H9 (cell line): ENCODE measurements around the gene HTRA1. TPM values are rescaled to one million over a fixed set of nuclear protein-coding genes. Genes with fewer than 3 reads are reported as not detected.

Source experiments
- DNase-seq: peaks from one replicate; pipeline ENCODE4 v3.0.0-alpha.2; 2017
- H2AFZ ChIP-seq: one replicate; pipeline ENCODE4 v1.6.1; 2013; ENCODE audit warnings: mild to moderate bottlenecking, low read length, control low read depth, moderate library complexity
- H2AK5ac ChIP-seq: 2 replicates; pipeline ENCODE4 v1.6.1; 2013; ENCODE audit warnings: low read length, control low read depth, mixed read lengths; ENCODE audit not compliant: insufficient read length
- H2BK120ac ChIP-seq: one replicate; pipeline ENCODE4 v1.6.1; 2013; ENCODE audit warnings: low read depth, mild to moderate bottlenecking, low read length, control low read depth, inconsistent platforms; ENCODE audit not compliant: poor library complexity, severe bottlenecking
- H2BK12ac ChIP-seq: 2 replicates; pipeline ENCODE4 v1.6.1; 2013; ENCODE audit warnings: low read length, control low read depth, mixed read lengths, low read depth; ENCODE audit not compliant: insufficient read length
- H2BK15ac ChIP-seq: 2 replicates; pipeline ENCODE4 v1.6.1; 2013; ENCODE audit warnings: low read depth, low read length, control low read depth
- H2BK20ac ChIP-seq: one replicate; pipeline ENCODE4 v1.6.1; 2013; ENCODE audit warnings: low read depth, mild to moderate bottlenecking, low read length, control low read depth, inconsistent platforms; ENCODE audit not compliant: poor library complexity, severe bottlenecking
- H2BK5ac ChIP-seq: 2 replicates; pipeline ENCODE4 v1.6.1; 2013; ENCODE audit warnings: low read length, control low read depth, mixed read lengths; ENCODE audit not compliant: insufficient read length
- H3K14ac ChIP-seq: 2 replicates; pipeline ENCODE4 v1.6.1; 2013; ENCODE audit warnings: low read length, control low read depth; ENCODE audit not compliant: insufficient read depth
- H3K18ac ChIP-seq: 2 replicates; pipeline ENCODE4 v1.6.1; 2013; ENCODE audit warnings: low read depth, mild to moderate bottlenecking, mixed read lengths, low read length, control low read depth; ENCODE audit not compliant: insufficient read length
- H3K23ac ChIP-seq: 2 replicates; pipeline ENCODE4 v1.6.1; 2013; ENCODE audit warnings: low read length, control low read depth, mixed read lengths, low read depth; ENCODE audit not compliant: insufficient read length
- H3K23me2 ChIP-seq: 2 replicates; pipeline ENCODE4 v1.6.1; 2013; ENCODE audit warnings: low read depth, mild to moderate bottlenecking, mixed read lengths, low read length, control low read depth; ENCODE audit not compliant: insufficient read length, poor library complexity, severe bottlenecking
- H3K27ac ChIP-seq: 2 replicates; pipeline ENCODE4 v1.5.1; 2013; ENCODE audit warnings: low read length, control low read depth, mixed read lengths, low read depth; ENCODE audit not compliant: insufficient read length
- H3K27me3 ChIP-seq: 2 replicates; pipeline ENCODE4 v1.6.1; 2013; ENCODE audit warnings: low read length, control low read depth, inconsistent platforms; ENCODE audit not compliant: insufficient read depth
- H3K4ac ChIP-seq: 2 replicates; pipeline ENCODE4 v1.6.1; 2013; ENCODE audit warnings: low read depth, mild to moderate bottlenecking, control low read depth, inconsistent platforms, low read length, moderate library complexity
- H3K4me1 ChIP-seq: 2 replicates; pipeline ENCODE4 v1.6.1; 2013; ENCODE audit warnings: low read length, control low read depth, inconsistent platforms; ENCODE audit not compliant: insufficient read depth
- H3K4me2 ChIP-seq: 2 replicates; pipeline ENCODE4 v1.6.1; 2013; ENCODE audit warnings: low read length, control low read depth, mixed read lengths; ENCODE audit not compliant: insufficient read length, insufficient read depth
- H3K56ac ChIP-seq: 2 replicates; pipeline ENCODE4 v1.6.1; 2013; ENCODE audit warnings: low read depth, mild to moderate bottlenecking, mixed read lengths, low read length, control low read depth; ENCODE audit not compliant: insufficient read length
- H3K79me1 ChIP-seq: 2 replicates; pipeline ENCODE4 v1.6.1; 2013; ENCODE audit warnings: low read depth, mild to moderate bottlenecking, moderate library complexity, low read length, control low read depth, inconsistent platforms; ENCODE audit not compliant: insufficient read depth, poor library complexity, severe bottlenecking
- H3K79me2 ChIP-seq: 2 replicates; pipeline ENCODE4 v1.6.1; 2013; ENCODE audit warnings: low read length, control low read depth, inconsistent platforms; ENCODE audit not compliant: insufficient read depth
- H3K9ac ChIP-seq: 2 replicates; pipeline ENCODE4 v1.6.1; 2013; ENCODE audit warnings: low read length, control low read depth, mixed read lengths; ENCODE audit not compliant: insufficient read length; ENCODE audit errors: extremely low read depth
- H3K9me3 ChIP-seq: one replicate; pipeline ENCODE4 v1.6.1; 2013; ENCODE audit warnings: low read depth, low read length, inconsistent platforms; ENCODE audit not compliant: control insufficient read depth
- H3T11ph ChIP-seq: one replicate; pipeline ENCODE4 v1.6.1; 2013; ENCODE audit warnings: mild to moderate bottlenecking, low read length, control low read depth, inconsistent platforms
- H4K20me1 ChIP-seq: one replicate; pipeline ENCODE4 v1.6.1; 2013; ENCODE audit not compliant: control insufficient read depth, insufficient read length, insufficient read depth
- H4K5ac ChIP-seq: 2 replicates; pipeline ENCODE4 v1.6.1; 2013; ENCODE audit warnings: low read depth, mild to moderate bottlenecking, mixed read lengths, low read length, control low read depth; ENCODE audit not compliant: insufficient read length
- H4K8ac ChIP-seq: replicated peaks from 2 replicates; pipeline ENCODE4 v1.6.1; 2013; ENCODE audit warnings: low read length, control low read depth, mixed read lengths, low read depth; ENCODE audit not compliant: insufficient read length
- H4K91ac ChIP-seq: 2 replicates; pipeline ENCODE4 v1.6.1; 2013; ENCODE audit warnings: low read depth, mild to moderate bottlenecking, moderate library complexity, mixed read lengths, low read length, control low read depth; ENCODE audit not compliant: insufficient read length
- H3K27ac Mint-ChIP-seq, 3 experiments: 2 replicates in 2 of 3; 3 replicates in 1 of 3; pipeline ENCODE4 v1.8.0; 2020 to 2021; ENCODE audit warnings: mixed read lengths in 3 of 3, mild to moderate bottlenecking in 1 of 3, moderate library complexity in 1 of 3
- H3K27me3 Mint-ChIP-seq: 2 replicates; pipeline ENCODE4 v1.8.0; 2021; ENCODE audit warnings: low read depth, mild to moderate bottlenecking, moderate library complexity, mixed read lengths
- H3K36me3 Mint-ChIP-seq, 3 experiments: 2 replicates in 2 of 3; 3 replicates in 1 of 3; pipeline ENCODE4 v1.8.0; 2020 to 2021; ENCODE audit warnings: low read depth in 3 of 3, mixed read lengths in 3 of 3; ENCODE audit not compliant: insufficient read depth in 1 of 3
- H3K4me1 Mint-ChIP-seq, 2 experiments: 2 replicates each; pipeline ENCODE4 v1.8.0; 2020; ENCODE audit warnings: mixed read lengths in 2 of 2
- H3K4me3 Mint-ChIP-seq, 2 experiments: 2 replicates in 1 of 2; 3 replicates in 1 of 2; pipeline ENCODE4 v1.8.0; 2020 to 2021; ENCODE audit warnings: mild to moderate bottlenecking in 2 of 2, mixed read lengths in 2 of 2, moderate library complexity in 1 of 2
- H3K9me3 Mint-ChIP-seq, 2 experiments: 2 replicates in 1 of 2; 3 replicates in 1 of 2; pipeline ENCODE4 v1.8.0; 2020; ENCODE audit warnings: mild to moderate bottlenecking in 2 of 2, mixed read lengths in 2 of 2, moderate library complexity in 1 of 2
- WGBS: extraction: QIAGEN DNeasy Blood & Tissue Kit; methylation state at CpG from one replicate; pipeline ENCODE4 v1.1.7; 2013; ENCODE audit warnings: missing lambda C conversion rate, low lambda C conversion rate, mixed read lengths; ENCODE audit not compliant: insufficient read length; ENCODE audit errors: extremely low coverage; 5-methylcytosine and 5-hydroxymethylcytosine counted together
- total RNA-seq: library from RNA; stranded (reverse); gene quantifications from 2 replicates; pipeline ENCODE4 v1.2.1, GENCODE V29; 2021
- TF ChIP-seq, protein P1 (sequence below): fragments of 200-600 bp; sonication (generic); conservative IDR thresholded peaks from 3 replicates; pipeline ENCODE4 v1.8.0; 2021; ENCODE audit warnings: antibody characterized with exemption, mild to moderate bottlenecking

The HTRA1 gene
- total RNA-seq, 1 experiment from 2014 or later = 11.1 TPM

DNA sequence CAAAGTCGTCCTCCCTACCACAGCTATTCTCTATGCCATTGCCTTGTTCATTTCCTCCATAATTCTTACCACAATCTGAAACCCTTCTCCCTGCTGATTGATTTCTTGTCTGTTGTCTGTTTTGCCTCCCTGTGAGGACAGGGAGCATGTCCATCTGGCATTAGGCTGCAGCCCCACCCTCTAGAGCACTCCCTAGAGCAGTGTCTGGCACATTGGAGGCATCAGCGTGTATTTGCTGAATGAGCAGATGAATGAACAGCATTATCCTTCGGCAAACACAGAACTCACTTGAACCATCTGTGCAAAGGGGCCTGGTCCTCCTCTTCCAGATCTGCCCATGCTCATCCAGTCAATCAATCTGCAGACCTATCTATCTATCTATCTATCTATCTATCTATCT is 94.1 kb downstream of the HTRA1 start:
- H3K27ac ChIP-seq = no peak overlapping the region
- H3K23ac ChIP-seq = no peak overlapping the region
- H4K5ac ChIP-seq = no peak overlapping the region
- H3K4me1 ChIP-seq = no peaks in the 10 kb centered on the region
- no peak overlapping the region for H3K56ac ChIP-seq
- no peak overlapping the region for H3K4ac ChIP-seq
- no peak overlapping the region; the same call in 1 of the 2 replicates for H3K14ac ChIP-seq
- TF ChIP-seq, protein P1, sequence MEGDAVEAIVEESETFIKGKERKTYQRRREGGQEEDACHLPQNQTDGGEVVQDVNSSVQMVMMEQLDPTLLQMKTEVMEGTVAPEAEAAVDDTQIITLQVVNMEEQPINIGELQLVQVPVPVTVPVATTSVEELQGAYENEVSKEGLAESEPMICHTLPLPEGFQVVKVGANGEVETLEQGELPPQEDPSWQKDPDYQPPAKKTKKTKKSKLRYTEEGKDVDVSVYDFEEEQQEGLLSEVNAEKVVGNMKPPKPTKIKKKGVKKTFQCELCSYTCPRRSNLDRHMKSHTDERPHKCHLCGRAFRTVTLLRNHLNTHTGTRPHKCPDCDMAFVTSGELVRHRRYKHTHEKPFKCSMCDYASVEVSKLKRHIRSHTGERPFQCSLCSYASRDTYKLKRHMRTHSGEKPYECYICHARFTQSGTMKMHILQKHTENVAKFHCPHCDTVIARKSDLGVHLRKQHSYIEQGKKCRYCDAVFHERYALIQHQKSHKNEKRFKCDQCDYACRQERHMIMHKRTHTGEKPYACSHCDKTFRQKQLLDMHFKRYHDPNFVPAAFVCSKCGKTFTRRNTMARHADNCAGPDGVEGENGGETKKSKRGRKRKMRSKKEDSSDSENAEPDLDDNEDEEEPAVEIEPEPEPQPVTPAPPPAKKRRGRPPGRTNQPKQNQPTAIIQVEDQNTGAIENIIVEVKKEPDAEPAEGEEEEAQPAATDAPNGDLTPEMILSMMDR = no peak
- H3K79me2 ChIP-seq = no peaks in the 10 kb centered on the region
- H2BK12ac ChIP-seq = no peak overlapping the region
- no peak overlapping the region for H2BK5ac ChIP-seq
- H4K8ac ChIP-seq = no peak overlapping the region
- no peaks in the 10 kb centered on the region for H4K20me1 ChIP-seq
- no peak overlapping the region for H3K9ac ChIP-seq
- no peak overlapping the region for H3K4me2 ChIP-seq
- DNase-seq = no peak
- H3K23me2 ChIP-seq = no peaks in the 10 kb centered on the region
- no peak overlapping the region for H2BK120ac ChIP-seq
- H4K91ac ChIP-seq = no peak overlapping the region
- no peak overlapping the region for H2AFZ ChIP-seq
- peaks cover 22 to 24% of the 10 kb centered on the region in 2 experiments for H3K4me1 Mint-ChIP-seq
- no peak overlapping the region for H2BK20ac ChIP-seq
- no peaks in the 10 kb centered on the region for H3K27me3 ChIP-seq
- H3K9me3 Mint-ChIP-seq = no peaks in the 10 kb centered on the region
- WGBS = no CpG with 5 or more reads among the region's 3 CpGs
- H3K36me3 Mint-ChIP-seq = no peaks in the 10 kb centered on the region; a peak in 1 of 7 replicates
- no peak overlapping the region for H3K18ac ChIP-seq
- no peak overlapping the region for H3T11ph ChIP-seq
- no peak overlapping the region for H2BK15ac ChIP-seq
- no peaks in the 10 kb centered on the region for H3K79me1 ChIP-seq
- H3K4me3 Mint-ChIP-seq = no peak overlapping the region
- H2AK5ac ChIP-seq = no peak overlapping the region
- no peak overlapping the region for H3K27ac Mint-ChIP-seq
- H3K9me3 ChIP-seq = no peaks in the 10 kb centered on the region
- H3K27me3 Mint-ChIP-seq = peaks cover 8% of the 10 kb centered on the region
